Activated gamma-delta T cell treated with anti-CD3 and anti-CD28 coated beads, Interleukin-2, amount 50 U/mL, for 16 hours (primary cell): ENCODE data around the gene DNER.
"Not testable (repeated sequence)": the region's sequence is repeated elsewhere in the genome, so short reads cannot be mapped to it uniquely, and the experiment has no call there.

Experiments
- DNase-seq: peaks from one replicate; pipeline ENCODE4 v3.0.0-alpha.2; 2020; ENCODE audit warnings: low read depth

DNER gene

DNA sequence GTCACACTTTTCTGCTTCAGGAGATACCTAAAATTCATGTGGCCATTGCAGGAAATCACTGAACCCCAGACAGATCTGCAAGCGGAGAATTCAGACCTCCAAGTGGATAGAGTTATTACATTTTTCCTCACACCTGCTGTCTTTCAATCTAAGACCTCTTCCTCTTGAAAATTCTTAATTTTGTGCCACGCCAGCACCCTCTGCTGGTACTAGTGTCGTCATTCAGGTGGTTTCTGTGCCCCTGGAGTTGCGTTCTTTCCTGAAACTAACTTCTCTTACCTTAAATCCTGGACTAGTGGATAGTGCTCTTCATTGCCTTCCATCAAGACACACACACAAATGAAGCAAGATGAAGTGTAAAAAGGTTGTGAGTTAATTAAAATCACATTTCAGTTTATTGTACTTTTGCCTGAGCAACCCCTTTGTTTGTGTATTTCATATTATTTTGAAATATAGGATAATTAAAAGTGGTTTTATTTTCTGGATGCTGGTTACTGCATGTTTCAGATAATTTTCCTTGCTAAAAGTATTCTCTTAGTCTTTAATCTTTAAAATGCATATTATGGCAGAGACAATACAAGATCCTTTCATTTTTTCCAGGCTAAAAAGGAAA is 1.6 kb upstream of the DNER start:
- no peak for DNase-seq

DNA sequence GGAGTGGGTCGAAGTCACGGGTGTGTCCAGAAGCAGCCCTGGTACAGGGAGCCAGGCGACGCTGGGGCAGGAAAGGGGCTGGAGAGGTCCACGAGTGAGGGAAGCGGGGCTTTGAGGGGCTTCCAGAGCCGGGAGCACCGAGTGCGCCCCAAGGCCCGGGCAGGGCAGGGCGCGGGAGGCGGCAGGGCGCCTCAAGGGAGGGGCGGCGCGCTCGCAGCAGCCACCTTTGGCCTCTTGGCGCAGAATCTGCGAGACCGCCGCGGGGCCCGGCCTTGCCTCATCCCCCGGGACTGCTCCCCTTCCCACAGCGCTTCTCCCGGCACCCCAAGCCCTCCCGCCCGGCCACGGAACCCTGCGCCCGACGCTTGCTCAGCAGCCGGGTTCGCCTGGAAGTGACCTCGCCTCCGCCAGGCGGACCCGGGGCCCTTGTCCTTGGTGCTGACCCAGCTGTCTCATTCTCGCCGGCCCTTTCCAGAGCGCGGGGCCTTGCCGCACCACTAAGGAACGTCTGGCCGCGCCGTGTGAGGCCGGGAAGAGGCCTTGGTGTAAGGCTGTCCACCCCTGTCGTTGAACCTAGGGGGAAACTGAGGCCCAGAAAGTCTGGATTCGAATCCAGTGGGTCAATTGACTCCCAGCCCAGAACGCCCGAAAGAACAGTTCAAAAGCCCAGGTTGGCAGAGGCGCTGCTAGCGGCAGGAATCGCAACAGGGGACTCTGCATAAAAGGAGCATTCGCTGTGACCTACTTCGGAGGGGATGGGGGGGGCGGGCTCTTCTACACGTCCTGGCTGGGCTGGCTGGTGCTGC is 584 bp upstream of the DNER start:
- no peak for DNase-seq

DNA sequence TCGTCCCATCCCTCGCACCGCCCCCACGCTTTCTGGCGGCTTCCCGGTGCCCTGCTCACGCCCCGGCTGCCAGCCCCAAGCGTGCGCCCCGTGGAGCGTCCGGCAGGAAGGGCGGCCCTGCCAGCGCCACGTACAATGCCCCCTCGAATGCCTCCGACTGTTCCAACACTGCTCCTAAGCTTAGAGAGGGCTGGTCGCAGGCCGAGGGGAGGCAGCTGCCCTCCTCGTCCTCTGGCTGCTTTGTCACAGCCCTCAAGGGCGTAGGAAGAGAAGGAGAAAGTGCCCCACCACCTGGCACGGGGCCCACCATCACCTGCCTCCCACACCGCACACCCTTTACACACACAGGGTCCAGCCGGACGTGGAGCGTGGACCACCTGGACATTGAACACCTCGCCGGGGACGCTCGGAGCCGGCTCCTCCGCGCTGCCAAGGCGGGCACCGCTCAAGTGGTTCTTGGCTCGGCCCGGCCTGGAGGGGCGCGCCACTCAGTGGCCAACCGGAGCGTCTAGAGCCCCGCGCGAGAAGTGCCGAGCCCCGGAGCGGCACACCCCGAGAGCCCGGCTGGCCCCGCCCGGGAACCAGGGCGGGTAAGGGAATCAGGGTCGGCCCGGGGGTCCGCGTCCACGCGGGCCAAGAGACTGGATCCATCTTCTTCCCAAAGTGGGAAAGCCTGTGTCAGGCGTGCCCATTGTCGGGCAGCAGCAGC is 830 bp downstream of the DNER start:
- DNase-seq: no peak

DNA sequence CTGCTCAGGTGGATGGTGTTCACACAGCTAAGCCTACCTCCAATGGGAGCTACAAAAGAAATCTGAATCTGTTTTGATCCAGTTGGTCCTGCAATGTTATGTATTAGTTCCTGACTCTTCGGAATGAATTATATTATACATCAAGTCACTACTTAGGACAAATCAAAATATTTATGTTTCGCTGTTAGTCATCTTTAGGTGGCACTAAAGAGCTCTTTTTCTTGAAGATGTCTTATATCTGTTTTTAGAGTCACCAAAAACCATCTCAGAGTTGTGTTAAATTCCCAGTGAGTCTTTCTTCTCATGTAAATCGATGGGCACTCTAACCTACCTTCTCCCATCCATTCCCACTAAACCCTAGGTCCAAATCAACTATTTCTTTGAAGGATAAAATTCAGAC is 2.2 kb downstream of the DNER start:
- DNase-seq: no peak

DNA sequence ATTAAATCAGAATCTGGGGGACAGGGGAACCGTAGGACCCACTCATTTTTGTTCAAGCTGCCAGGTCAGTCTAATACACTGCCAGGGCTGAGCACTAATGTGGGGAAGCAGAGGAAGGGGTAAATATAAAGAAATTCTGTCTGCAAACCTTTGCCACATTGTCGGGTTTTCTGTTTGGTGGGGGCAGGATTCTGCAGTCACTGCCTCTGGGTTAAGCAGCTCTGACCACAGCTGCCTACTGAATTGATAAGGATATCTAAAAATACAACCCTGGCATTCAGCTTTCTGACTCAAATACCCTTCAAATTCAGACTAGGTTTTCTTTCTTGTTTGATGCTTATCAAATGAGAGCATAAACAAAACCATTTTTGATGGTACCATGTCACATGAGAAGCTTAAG is 6.0 kb downstream of the DNER start:
- DNase-seq: no peak

DNA sequence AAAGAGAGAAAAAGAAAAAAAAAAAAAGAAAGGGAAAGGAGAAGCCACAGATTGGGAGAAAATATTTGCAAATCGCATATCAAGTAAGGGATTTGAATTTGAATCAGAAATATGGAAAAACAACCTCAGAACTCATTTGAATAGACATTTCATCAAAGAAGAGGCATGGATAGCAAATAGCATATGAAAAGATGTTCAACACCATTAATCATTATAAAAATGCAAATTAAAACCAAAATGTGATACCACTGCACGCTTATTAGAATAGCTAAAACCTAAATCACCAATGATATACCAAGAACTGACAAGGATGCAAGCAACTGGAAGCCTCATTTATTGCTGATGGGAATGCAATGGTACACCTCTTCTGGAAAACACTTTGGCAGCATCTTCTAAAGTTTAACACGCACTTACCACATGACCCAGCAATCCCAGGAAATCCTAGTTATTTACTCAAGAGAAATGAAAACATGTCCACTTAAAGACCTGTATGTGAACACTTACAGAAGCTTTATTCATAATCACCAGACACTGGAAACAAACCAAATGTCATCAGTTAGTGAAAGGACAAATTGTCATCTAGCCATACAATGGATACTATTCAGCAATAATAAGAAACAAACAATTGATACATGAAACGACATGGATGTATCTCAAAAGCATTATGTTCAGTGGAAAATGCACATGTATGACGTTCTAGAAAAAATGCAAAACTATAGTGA is 10.3 kb downstream of the DNER start:
- DNase-seq: no peak

DNA sequence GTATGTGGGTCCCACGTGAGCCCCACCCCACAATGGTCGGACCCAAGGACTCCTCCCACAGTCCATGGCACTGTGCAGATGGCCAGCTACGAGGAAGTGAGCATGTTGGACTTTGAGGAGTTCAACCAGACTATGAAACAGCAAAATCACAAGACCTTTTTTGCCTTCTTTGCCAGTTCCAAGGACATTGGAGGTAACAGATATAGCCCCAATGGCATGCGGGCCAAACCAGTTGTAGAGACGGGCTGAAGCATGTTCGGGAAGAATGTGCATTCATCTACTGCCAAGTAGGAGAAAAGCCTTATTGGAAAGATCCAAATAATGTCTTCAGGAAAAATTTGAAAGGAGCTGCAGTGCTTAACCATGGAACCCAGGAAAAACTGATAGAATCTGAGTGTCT is 12.6 kb downstream of the DNER start:
- no peak for DNase-seq

DNA sequence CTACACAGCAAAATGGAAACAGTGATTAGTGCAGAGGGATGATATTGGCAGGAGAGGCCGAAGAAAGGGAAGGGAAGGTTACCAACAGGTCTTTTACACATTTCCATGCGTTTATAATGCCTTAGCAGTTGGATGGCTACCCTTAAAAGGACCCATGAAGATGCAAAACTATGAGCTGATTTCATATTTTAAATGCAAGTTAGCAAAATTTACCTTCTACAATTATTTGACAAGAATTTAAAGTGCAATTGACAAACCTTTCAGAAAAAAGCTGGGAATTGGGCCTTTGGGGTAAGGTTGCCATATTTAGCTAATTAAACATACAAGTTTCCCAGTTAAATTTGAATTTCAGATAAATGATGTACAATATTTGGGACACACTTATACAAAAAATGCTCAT is 13.3 kb downstream of the DNER start:
- DNase-seq: no peak

DNA sequence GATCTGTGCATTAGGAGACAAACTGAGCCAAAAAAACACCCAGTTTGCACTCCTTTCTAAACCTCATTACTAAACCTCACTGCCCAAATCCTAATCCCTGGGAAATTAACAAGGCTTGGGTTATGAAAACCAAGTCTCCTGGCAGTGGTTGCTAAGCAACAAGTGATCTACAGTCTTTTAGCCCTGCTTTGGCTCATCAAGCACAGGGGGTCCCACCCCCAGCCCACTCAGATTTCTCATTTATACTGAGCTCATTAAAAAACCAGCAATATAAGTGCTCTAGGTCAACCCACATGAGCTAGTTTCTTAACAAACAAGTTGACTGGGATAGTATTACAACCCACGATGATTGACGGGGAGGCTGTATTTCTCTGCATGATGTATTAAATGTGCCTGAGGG is 18.4 kb downstream of the DNER start:
- no peak for DNase-seq

DNA sequence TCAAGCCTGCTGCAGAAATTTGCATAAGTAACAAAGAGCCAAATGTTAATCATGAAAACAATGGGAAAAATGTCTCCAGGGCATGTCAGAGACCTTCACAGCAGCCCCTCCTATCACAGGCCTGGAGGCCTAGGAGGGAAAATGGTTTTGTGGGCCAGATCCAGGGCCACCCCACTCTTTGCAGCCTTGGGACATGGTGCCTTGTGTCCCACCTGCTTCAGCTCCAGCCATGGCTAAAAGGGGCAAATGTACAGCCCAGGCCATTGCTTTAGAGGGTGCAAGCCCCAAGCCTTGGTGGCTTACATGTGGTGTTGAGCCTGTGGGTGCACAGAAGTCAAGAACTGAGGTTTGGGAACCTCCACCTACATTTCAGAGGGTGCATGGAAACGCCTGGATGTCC is 20.5 kb downstream of the DNER start:
- not testable (repeated sequence) for DNase-seq

DNA sequence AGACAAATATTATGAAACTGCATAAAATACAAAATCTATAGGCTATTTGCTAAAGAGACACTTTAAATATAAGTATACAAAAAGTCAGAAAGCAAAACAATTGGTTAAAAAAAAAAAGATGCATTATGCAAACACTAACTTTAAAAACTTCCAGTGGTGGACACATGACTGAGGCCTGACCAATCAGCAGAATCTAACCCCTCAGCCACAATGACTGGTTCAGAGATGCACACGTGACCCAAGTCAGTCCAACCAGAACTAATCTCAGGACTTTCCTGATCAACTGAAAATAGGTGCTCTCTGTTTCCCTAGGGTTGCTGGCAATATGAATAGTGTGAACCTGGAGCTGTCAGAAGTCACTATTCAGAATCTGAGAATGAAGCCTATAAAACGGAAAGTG is 22.7 kb downstream of the DNER start:
- DNase-seq: no peak

DNA sequence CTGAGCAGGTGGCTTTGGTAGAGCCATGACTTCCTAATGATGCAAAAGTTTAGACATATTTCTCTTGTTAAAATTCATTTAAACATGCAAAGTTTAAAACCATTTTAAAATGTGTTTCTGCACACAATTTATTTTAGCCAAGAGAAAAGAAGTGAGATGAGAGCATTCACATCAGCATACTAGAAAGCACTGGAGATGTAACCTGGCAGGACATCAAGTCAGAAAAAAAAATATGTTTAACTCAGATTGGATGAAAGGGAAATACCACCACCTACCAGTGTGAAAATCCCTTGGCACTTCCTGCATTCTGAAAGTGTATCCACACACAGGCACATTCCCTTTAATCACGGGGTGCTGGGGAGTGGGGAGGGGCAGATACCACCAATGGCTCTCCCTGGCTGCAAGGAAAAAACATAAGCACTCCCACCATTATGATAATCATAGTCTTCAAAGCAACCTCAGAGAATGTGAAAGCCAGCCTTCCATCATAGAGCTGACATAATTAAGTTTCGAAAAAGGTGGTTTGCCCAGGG is 25.0 kb downstream of the DNER start:
- no peak for DNase-seq

DNA sequence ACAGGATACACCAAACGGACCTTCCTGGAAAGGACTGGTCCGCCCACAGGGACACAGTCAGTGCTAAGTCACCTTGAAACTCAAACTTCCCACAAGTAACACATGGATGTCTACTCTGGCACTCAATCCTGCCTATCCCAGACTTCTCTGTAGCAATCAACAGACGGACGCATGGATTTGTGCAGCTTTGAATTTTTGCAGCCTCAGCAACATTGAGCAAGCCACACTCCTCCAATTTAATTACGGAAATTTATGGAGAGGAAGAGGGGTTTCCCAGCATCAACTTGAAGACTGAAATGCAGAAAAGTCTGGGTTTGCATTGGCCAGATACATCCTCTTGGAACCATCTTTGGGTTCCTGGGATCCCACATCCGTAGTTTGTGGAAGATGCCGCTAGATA is 26.2 kb downstream of the DNER start:
- no peak for DNase-seq

DNA sequence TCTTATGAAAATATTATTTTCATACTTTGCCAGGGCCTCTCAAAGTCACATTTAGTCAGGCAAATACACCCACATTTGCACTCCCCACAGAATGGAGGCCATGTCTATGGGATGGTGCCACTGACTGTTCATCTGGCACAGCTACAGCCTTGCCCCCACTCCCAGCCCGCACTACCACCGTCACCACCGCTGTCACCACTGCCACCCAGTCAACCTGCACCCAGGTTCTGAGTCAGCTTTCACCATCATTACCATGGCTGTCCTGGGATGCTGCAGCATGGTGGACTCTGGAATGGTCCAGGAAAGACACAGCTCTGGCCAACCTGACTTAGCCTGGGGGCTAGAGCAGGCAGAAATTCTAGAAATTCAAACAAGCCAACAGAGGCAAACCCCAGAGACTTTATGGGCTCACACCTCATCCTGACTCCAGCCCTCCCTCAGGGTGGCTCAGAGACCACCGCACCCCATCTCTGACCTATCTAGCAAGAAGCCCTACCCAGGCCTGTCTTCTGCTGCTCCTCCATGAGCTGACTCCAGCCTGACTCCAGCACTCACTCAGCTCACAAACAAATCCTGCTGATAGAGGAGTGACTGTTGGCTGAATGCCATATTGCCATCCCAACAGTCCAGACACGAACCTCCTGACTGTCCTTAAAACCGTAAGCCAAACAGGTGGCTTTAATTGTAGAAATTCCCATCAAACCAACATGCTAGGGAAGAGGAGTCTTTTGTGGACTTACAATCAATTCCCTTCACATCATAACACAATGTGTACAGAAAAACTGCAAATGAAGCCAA is 28.0 kb downstream of the DNER start:
- no peak for DNase-seq

DNA sequence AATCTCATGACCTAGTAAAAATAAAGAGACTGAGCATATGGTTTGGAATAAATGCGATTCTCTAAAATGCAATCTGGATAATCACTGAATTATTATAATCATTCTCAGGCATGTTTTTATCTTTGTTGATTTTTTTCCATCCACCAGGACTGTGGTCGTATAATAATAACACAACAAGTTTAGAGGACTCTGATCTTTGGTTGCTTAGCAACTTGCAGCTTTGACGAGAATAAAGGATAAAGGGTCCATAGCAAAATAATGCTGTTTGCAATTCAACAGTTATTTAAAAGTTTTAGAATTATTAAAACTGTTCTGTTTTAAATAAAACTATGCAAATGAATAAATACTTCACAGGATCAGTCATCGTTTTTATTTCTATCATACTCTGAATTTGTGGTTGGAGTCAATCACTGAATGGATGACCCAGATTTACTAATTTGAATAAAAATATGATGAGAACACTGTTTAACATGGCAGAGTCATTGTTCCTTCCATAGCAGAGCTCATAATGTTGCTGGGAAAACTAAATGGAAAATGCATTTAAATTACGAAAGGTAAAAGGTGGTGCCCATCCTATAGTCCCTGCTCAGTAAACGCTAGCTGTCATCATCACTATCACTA is 29.3 kb downstream of the DNER start:
- no peak for DNase-seq

DNA sequence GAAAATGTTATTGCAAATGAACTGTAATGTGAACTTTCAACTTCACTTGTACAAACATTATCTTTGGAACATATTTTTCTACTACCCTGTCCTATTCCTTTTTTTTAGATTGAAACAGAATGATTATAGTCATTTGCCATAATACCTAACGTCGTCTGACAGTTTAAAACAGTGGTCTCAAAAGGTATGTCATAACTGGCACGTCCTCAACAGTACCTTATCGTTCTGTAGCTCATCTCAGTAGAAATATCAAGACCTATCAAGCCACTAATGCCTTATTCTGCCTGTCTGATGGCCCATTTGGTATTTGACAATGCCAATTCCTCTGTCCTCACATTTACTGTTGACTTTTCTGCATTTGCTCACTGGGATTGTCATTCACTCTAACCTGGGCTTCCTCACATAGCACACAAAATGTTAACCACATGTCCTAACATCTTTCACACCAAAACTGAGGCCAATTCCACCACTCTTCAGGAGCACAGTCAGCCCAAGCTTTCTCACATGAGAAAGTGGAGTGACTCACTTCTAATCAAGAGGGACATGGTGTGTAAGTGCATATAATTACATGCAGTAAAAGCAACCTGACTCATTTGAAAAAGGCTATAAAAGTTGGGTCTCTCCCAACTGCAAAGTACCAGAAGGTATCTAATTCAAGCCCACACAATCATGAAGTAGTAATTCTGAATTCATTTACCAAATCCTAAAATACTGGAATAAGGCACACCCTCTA is 34.8 kb downstream of the DNER start:
- no peak for DNase-seq

DNA sequence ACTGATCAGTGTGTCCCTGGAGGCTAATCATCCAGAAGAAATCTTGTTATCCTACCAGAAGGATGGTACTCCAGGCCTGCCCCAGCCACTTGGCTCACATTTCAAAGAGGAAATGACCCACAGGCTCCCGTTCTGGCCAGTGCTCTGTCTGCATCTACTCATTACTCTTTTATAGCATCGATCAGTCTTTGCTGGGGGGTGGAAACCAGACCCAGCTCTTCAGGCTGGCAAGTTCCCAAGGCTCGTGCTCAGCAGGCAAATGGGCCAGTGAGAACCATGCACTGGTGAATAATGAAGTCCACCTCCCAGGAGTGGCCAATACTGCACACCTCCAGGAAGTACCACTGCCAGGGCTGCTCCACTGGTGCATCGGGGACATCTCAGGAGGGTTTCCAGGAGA is 38.8 kb downstream of the DNER start:
- DNase-seq: no peak

DNA sequence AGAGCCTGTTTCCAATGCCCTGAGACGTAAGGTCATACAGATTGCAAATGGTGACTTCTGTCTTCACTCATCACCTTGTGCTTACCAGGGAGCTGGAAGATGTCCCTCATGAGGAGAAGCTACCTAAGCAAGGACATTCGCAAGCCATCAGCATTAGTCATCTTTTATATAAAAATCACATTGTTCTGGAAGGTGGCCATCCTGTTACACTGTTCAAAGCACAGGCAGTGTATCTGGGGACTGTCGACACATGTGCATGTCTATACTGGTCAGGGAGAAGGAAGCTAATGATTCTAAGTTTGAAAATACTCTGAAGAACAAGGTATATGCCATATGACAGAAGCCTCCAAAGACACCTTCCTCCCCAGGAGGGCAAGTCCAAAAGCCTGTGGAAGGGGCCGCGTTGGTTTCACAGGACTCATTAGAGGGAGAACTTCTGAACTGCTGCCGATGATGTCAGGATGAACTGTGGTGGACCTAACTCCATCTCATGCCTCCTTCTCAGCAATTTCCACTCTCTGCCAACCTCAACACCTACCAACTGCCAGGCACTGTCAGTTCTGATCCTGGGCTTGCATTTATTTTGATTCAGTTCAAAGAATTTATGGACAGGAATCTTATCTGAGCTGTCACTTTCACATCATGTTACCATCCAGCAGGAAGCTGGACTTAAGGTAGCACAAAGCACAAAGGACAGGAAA is 39.4 kb downstream of the DNER start:
- no peak for DNase-seq

DNA sequence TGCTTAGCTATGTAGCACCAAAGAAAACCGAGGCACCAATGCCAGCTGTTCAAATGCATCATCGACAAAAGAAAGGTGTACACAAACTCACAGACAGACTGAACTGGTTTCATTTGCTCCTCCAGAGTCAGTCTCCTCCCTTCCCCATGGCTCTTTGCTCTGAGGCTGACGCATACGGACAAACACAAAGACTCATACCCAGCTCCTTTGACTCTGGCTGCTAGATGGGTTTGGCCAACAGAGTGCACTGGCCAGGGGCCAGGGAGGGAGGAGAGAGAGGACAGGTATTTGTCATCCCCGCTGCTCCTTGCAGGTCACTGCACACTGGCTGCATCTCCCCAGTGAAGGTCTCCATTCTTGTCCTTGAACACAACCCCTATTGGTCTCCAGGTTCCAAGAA is 40.7 kb downstream of the DNER start:
- DNase-seq: no peak

DNA sequence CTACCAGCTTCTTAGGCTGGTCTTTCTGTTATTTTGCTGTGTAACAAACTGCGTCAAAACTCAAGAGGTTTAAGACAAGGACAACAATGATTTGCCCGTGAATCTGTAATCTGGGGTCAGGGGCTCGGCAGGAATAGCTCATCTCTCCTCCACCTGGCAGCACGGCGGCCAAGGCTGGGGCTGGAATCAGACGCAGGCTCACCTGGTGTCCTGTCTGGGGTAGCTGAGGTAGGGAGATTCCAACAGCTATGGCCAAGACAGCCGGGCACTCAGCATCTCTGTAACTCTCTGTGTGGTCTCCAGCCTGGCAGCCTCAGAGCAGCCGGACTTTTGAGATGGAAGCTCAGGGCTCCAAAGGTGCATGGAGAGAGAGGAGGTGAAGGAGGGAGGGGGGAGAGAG is 42.3 kb downstream of the DNER start:
- no peak for DNase-seq
